PC-3 (cell line): ENCODE data around the gene C6orf62.

Experiments used
- EZH2 ChIP-seq: fragments of 300-600 bp; sonication (generic); IDR thresholded peaks from one replicate; pipeline ENCODE4 v1.6.1; 2017; ENCODE audit warnings: antibody characterized with exemption, mild to moderate bottlenecking, low read length; ENCODE audit not compliant: unreplicated experiment
- TF ChIP-seq, protein P1 (sequence below): fragments of 300-600 bp; sonication (generic); conservative IDR thresholded peaks from 2 replicates; pipeline ENCODE4 v1.5.1; 2017; ENCODE audit warnings: antibody characterized with exemption, low read depth, mild to moderate bottlenecking, low read length

DNA sequence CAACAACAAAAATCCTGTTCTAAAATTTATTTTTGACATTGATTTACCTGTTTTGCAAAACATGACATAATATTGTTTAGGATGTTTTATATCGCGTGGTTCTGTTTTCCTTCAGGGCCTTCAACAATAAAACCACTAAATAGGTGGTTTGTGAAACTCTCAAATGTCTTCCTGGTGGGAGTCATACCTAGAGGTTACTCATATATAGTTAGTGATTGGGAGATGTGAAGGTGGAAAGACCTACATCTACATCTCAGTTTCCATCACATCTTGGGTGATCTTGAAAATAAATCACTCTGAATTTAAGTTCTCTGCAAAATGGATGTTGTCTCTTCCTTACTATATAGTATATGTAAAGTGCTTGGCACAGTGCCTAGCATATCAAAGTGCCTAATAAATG is 22.9 kb downstream of the C6orf62 start:
- TF ChIP-seq, protein P1, sequence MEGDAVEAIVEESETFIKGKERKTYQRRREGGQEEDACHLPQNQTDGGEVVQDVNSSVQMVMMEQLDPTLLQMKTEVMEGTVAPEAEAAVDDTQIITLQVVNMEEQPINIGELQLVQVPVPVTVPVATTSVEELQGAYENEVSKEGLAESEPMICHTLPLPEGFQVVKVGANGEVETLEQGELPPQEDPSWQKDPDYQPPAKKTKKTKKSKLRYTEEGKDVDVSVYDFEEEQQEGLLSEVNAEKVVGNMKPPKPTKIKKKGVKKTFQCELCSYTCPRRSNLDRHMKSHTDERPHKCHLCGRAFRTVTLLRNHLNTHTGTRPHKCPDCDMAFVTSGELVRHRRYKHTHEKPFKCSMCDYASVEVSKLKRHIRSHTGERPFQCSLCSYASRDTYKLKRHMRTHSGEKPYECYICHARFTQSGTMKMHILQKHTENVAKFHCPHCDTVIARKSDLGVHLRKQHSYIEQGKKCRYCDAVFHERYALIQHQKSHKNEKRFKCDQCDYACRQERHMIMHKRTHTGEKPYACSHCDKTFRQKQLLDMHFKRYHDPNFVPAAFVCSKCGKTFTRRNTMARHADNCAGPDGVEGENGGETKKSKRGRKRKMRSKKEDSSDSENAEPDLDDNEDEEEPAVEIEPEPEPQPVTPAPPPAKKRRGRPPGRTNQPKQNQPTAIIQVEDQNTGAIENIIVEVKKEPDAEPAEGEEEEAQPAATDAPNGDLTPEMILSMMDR = no peak
- no peak for TF ChIP-seq EZH2
